WTC11 (cell line): ENCODE data around the gene CCDC28B.

Source experiments
- ARID4B ChIP-seq: sonication (generic); formaldehyde crosslinking; IDR thresholded peaks from 2 replicates; pipeline ENCODE4 v1.8.0; 2023; ENCODE audit warnings: missing genetic modification reagents, mild to moderate bottlenecking, borderline replicate concordance
- ELF4 ChIP-seq: sonication (generic); formaldehyde crosslinking; IDR thresholded peaks from 2 replicates; pipeline ENCODE4 v1.8.1; 2022; ENCODE audit warnings: low read depth, mild to moderate bottlenecking, moderate library complexity, missing genetic modification reagents
- HMGXB4 ChIP-seq: sonication (generic); formaldehyde crosslinking; IDR thresholded peaks from 2 replicates; pipeline ENCODE4 v1.8.1; 2023; ENCODE audit warnings: mild to moderate bottlenecking, moderate library complexity, missing genetic modification reagents
- JUN ChIP-seq: sonication (generic); formaldehyde crosslinking; IDR thresholded peaks from 2 replicates; pipeline ENCODE4 v1.8.0; 2023; ENCODE audit warnings: mild to moderate bottlenecking, missing genetic modification reagents
- KAT7 ChIP-seq: sonication (generic); formaldehyde crosslinking; IDR thresholded peaks from 2 replicates; pipeline ENCODE4 v1.8.1; 2023; ENCODE audit warnings: missing genetic modification reagents, mild to moderate bottlenecking, borderline replicate concordance
- NFYB ChIP-seq: sonication (generic); formaldehyde crosslinking; conservative IDR thresholded peaks from 2 replicates; pipeline ENCODE4 v1.8.0; 2022; ENCODE audit warnings: low read depth, missing genetic modification reagents
- TCF7 ChIP-seq: sonication (generic); formaldehyde crosslinking; IDR thresholded peaks from 2 replicates; pipeline ENCODE4 v1.8.0; 2022; ENCODE audit warnings: mild to moderate bottlenecking, low read depth, missing genetic modification reagents, moderate library complexity
- TEAD4 ChIP-seq: sonication (generic); formaldehyde crosslinking; IDR thresholded peaks from 2 replicates; pipeline ENCODE4 v1.8.0; 2022; ENCODE audit warnings: mild to moderate bottlenecking, missing genetic modification reagents
- ZNF121 ChIP-seq: sonication (generic); formaldehyde crosslinking; IDR thresholded peaks from 2 replicates; pipeline ENCODE4 v1.8.0; 2023; ENCODE audit warnings: missing genetic modification reagents
- ZNF423 ChIP-seq: fragments of 250-450 bp; sonication (Bioruptor Pico); IDR thresholded peaks from 2 replicates; pipeline ENCODE4 v2.1.2; 2022; ENCODE audit warnings: mild to moderate bottlenecking, moderate library complexity
- TF ChIP-seq, protein P1 (sequence below): fragments of 200-600 bp; IDR thresholded peaks from 2 replicates; pipeline ENCODE4 v1.8.0; 2022; ENCODE audit warnings: antibody characterized with exemption
- TF ChIP-seq, protein P2 (sequence below): sonication (generic); formaldehyde crosslinking; IDR thresholded peaks from 2 replicates; pipeline ENCODE4 v1.8.1; 2023; ENCODE audit warnings: mild to moderate bottlenecking, missing genetic modification reagents, moderate library complexity
- TF ChIP-seq, protein P3 (sequence below): sonication (generic); formaldehyde crosslinking; IDR thresholded peaks from 2 replicates; pipeline ENCODE4 v1.8.1; 2023; ENCODE audit warnings: mild to moderate bottlenecking, missing genetic modification reagents, borderline replicate concordance

GRCh38 chr1:32242341-32242851 is 42.0 kb downstream of the CCDC28B start:
- TF ChIP-seq, protein P1, sequence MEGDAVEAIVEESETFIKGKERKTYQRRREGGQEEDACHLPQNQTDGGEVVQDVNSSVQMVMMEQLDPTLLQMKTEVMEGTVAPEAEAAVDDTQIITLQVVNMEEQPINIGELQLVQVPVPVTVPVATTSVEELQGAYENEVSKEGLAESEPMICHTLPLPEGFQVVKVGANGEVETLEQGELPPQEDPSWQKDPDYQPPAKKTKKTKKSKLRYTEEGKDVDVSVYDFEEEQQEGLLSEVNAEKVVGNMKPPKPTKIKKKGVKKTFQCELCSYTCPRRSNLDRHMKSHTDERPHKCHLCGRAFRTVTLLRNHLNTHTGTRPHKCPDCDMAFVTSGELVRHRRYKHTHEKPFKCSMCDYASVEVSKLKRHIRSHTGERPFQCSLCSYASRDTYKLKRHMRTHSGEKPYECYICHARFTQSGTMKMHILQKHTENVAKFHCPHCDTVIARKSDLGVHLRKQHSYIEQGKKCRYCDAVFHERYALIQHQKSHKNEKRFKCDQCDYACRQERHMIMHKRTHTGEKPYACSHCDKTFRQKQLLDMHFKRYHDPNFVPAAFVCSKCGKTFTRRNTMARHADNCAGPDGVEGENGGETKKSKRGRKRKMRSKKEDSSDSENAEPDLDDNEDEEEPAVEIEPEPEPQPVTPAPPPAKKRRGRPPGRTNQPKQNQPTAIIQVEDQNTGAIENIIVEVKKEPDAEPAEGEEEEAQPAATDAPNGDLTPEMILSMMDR = no peak
- TF ChIP-seq ELF4 (no peak), ARID4B (CRISPR knock-in tag) (no peak), HMGXB4 (CRISPR knock-in tag) (no peak), ZNF121 (CRISPR knock-in tag) (no peak), JUN (CRISPR knock-in tag) (no peak), TCF7 (CRISPR knock-in tag) (no peak), NFYB (CRISPR knock-in tag) (no peak), ZNF423 (CRISPR knock-in tag) (no peak), KAT7 (no peak), TEAD4 (CRISPR knock-in tag) (no peak)
- TF ChIP-seq, protein P2, sequence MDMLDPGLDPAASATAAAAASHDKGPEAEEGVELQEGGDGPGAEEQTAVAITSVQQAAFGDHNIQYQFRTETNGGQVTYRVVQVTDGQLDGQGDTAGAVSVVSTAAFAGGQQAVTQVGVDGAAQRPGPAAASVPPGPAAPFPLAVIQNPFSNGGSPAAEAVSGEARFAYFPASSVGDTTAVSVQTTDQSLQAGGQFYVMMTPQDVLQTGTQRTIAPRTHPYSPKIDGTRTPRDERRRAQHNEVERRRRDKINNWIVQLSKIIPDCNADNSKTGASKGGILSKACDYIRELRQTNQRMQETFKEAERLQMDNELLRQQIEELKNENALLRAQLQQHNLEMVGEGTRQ (CRISPR knock-in tag) = no peak
- TF ChIP-seq, protein P3, sequence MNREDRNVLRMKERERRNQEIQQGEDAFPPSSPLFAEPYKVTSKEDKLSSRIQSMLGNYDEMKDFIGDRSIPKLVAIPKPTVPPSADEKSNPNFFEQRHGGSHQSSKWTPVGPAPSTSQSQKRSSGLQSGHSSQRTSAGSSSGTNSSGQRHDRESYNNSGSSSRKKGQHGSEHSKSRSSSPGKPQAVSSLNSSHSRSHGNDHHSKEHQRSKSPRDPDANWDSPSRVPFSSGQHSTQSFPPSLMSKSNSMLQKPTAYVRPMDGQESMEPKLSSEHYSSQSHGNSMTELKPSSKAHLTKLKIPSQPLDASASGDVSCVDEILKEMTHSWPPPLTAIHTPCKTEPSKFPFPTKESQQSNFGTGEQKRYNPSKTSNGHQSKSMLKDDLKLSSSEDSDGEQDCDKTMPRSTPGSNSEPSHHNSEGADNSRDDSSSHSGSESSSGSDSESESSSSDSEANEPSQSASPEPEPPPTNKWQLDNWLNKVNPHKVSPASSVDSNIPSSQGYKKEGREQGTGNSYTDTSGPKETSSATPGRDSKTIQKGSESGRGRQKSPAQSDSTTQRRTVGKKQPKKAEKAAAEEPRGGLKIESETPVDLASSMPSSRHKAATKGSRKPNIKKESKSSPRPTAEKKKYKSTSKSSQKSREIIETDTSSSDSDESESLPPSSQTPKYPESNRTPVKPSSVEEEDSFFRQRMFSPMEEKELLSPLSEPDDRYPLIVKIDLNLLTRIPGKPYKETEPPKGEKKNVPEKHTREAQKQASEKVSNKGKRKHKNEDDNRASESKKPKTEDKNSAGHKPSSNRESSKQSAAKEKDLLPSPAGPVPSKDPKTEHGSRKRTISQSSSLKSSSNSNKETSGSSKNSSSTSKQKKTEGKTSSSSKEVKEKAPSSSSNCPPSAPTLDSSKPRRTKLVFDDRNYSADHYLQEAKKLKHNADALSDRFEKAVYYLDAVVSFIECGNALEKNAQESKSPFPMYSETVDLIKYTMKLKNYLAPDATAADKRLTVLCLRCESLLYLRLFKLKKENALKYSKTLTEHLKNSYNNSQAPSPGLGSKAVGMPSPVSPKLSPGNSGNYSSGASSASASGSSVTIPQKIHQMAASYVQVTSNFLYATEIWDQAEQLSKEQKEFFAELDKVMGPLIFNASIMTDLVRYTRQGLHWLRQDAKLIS (CRISPR knock-in tag) = no peak
